GM19239 (cell line): Measurements from ENCODE around the gene FBXW8.
"Not testable (repeated sequence)": the region's sequence is repeated elsewhere in the genome, so short reads cannot be mapped to it uniquely, and the experiment has no call there.

Experiments used
- DNase-seq: peaks from one replicate; pipeline ENCODE4 v3.0.0; 2011; ENCODE audit warnings: low spot score; ENCODE audit not compliant: insufficient read length
- FAIRE-seq: peaks from 2 replicates; lab custom pipeline; 2011; peaks lifted over from hg19 to GRCh38; lab: Jason Lieb, UNC

FBXW8 gene

GRCh38 chr12:117046861-117047530 is 136.2 kb downstream of the FBXW8 start:
- DNase-seq, result no peak
- FAIRE-seq, result no peak

DNA sequence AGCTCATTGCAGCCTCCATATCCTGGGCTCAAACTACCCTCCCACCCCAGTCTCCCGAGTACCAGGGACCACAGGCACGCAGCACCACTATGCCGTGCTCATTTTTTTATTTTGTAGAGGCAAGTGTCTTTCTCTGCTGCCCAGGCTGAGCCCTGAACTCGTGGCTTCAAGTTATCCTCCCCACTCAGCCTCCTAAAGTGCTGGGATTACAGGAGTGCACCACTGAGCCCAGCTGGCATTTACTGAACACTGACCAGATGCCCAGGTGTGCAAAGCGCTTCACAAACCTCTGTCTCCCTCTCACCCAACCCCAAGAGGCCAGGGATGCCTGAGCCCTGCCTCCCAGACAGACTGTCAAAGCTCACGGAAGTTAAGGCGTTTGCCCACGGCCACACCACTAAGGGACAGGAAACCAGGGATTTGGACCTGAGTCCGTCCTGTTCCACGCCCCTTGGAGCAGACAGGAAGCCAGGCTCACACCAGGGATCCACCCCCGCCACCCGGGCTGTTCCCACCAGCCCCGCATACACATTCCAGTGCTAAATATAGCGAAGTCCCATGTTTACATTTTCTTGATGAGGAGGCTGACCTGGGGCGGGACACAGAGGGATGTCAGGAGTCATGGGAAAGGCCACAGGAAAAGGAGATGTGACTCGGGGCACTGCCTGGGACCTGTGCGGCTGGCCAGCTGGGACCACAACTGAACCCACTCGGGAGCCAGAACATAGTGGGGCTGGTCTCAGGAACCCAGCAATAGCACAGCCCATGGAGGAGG is 137.2 kb downstream of the FBXW8 start:
- no peak for DNase-seq
- FAIRE-seq, result no peak

GRCh38 chr12:117048585-117048904 is 137.8 kb downstream of the FBXW8 start:
- no peak for FAIRE-seq
- no peak for DNase-seq

DNA sequence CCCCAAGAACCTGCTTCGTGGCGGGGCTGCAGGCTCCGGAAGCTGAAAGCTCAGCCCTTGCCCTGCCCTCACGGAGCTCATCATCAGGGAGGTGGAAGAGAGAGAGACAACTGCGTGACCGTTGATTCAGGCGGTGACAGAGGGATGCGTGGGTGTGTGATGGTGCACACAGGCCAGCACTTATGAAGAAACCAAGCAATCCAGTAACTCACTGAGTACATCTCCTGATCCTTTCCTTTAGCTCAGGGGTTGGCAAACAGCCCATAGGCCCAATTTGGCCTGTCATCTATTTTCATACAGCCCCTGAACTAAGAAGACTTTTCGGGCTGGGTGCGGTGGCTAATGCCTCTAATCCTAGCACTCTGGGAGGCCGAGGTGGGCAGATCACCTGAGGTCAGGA is 138.5 kb downstream of the FBXW8 start:
- no peak for FAIRE-seq
- no peak for DNase-seq

DNA sequence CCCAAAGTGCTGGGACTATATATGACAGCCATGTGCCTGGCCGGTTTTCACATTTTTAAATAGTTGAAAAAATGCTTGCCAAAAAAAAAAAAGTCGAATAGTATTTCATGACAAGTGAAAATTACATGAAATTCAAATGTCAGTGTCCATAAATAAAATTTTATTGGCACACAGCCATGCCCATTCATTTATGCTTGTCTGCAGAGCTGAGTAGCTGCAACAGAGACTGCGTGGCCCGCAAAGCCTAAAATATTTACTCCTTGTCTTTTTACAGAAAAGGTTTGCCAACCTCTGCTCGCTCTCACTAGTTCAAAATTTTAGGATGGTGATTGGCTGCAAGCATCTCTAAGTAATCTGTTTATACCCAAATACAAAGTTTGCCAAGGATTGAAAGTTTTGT is 139.3 kb downstream of the FBXW8 start:
- FAIRE-seq (no peak), DNase-seq (no peak)

GRCh38 chr12:117051380-117051779 is 140.6 kb downstream of the FBXW8 start:
- DNase-seq (no peak), FAIRE-seq (no peak)

DNA sequence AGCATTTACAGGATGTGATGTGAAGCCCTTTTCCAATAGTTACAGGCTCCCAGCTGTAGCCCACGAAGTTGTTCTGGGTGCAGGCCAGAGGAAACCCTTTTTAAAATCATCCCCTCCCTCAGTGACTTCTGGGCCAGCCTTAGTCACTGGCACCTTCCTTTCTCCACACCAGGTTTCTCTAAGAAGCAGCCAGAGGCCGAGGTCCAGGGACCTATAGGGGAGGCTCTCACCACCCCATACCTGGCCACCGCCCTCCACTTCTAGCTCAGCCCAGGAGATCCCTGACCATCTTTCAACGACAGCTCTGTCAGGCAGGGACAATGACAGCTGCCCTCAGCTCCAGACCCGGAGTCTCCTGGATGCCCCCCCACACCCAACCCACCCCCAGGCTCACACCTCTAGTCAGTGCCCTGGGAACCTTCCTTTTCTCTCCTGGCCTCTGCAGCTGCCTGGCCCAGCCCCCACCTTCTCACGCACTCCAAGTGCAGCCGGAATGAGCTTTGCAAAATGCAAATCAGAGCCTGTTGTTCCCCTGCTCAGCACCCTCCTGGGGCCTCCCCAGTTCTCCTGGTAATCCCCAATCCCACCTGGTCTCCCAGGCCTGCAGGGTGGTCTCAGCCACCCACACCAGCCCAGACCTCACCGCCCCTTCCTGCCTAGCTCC is 141.8 kb downstream of the FBXW8 start:
- no peak for DNase-seq
- no peak for FAIRE-seq

DNA sequence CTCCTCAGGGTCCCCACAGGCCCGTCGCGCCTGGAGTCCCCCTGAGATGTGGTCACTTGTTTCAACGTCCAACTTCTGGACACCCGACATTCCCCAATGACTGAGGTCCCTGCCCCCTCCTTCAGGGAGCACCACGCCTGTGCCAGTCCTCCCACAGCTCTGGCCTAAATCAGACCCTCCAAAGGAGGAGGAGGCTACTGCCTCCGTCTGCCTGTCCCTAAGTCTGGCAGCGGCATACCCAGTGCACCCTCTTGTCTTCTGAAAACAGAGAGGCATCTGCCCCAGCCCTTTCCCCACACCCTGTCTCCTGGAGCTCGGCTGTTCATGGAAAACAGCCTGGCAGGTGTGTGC is 142.3 kb downstream of the FBXW8 start:
- no peak for FAIRE-seq
- no peak for DNase-seq

GRCh38 chr12:117053597-117054201 is 142.9 kb downstream of the FBXW8 start:
- DNase-seq (no peak), FAIRE-seq (no peak)

GRCh38 chr12:117054279-117054678 is 143.5 kb downstream of the FBXW8 start:
- DNase-seq, result no peak
- no peak for FAIRE-seq

DNA sequence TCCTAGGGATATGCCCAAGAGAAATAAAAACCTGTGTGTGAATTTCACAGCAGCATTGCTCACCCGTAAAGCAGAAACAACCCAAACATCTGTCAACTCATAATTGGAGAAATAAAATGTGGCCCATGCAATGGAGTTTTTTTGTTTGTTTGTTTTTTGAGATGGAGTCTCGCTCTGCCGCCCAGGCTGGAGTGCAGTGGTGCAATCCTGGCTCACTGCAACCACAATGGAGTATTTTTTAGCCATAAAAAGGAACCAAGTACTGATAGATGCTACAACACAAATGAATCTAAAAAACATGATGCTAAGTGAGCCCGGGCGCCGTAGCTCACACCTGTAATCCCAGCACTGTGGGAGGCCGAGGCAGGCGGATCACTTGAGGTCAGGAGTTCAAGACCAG is 146.9 kb downstream of the FBXW8 start:
- not testable (repeated sequence) for DNase-seq, FAIRE-seq

- FAIRE-seq (no peak), DNase-seq (no peak)
Measured at GRCh38 chr12:117058442-117059072, 147.8 kb downstream of the FBXW8 start.

DNA sequence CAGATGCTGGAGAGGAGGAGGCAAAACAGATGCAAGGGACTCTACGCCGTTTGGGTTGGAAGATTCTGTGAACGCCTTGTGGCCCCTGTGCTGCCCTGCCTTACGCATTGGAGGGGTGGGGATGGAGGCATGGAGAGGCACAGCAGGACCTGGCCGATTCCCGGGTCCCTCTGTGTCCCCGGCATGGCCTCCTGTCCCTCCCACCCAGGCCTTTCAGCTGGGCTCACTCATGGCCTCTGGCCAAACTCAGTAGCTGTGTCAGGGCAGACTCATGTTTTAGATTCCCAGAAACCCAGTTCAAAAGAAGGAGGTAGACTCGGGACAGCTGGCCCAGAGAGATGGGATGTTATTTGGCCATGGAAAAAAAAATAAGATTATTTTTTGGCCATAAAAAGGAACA is 148.4 kb downstream of the FBXW8 start:
- DNase-seq, result no peak
- FAIRE-seq, result no peak

DNA sequence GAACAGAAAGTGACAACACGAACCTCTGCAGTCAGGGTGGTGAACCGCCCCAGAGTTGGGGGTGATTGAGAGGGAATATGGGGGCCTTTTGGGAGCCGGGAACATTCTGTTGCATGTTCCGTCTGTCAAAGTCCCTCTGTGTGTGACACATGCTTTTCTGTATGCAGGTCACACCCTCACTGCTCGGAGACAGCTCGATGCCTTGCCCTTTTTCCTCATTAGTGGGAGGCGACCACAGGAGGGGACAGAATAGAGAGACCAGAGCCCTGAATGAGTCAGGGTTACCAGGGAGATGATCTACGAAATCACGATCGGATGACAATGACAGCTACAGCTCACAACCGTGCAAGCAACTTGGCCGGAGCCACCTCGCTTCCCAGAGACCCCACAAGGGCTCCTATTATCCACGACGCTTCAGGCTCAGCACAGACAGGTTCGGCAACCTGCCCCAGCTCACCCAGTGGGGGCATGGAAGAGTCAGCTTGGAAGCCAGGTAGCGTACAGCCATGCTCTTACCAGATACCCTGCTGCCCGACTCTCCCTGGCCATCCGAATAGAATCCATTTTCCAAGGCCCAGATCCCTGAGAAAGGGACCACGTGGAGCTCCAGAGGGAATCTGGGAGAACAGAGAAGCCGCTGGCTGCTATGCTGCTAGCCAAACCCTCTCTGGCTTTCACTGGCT is 149.6 kb downstream of the FBXW8 start:
- no peak for DNase-seq
- FAIRE-seq, result no peak

- DNase-seq (no peak), FAIRE-seq (no peak)
Measured at GRCh38 chr12:117060929-117061305, 150.2 kb downstream of the FBXW8 start.

GRCh38 chr12:117061555-117062079 is 150.9 kb downstream of the FBXW8 start:
- FAIRE-seq, result no peak
- DNase-seq, result no peak

DNA sequence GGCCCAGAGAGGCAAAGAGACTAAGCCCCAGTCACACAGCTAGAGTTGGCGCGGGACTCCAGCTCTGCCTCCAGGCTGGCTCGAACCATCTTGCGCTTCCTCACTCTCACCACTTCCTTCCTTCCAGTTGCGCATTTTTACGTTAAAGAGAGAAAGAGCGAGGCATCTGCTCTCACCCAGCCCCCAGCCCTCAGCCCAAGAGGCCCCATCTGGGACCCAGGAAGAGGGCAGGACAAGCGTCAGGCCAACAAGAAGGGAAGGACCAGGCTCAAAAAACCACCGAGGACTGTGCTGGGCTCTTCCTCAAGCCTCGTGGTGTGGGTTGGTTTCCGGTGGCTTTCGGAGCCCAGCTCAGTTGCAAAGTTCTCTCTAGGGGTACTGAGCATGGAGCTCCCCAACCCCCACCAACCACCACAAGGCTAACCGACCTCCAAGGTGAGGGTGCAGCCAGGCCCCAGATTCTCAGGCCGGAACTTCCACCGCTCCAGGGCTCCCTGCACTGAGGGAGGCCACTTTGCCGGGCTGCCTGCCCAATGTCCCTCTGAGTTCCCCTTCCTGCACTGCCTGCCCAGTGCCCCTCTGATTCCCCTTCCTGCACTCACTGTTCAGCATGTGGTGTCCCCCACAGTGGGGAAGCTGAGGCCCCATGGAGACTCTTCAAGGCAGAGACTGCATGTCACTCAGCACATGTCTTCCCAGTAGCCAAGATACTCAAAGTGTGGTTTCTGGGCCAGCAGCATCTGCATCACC is 152.6 kb downstream of the FBXW8 start:
- FAIRE-seq, result peak; percentile 71
- no peak for DNase-seq

GRCh38 chr12:117064049-117064448 is 153.3 kb downstream of the FBXW8 start:
- DNase-seq (no peak), FAIRE-seq (no peak)

- DNase-seq (no peak), FAIRE-seq (no peak)
Measured at GRCh38 chr12:117064596-117064995, 153.8 kb downstream of the FBXW8 start.
